ENCODE measurements around the gene GPR45.

The GPR45 gene

DNA sequence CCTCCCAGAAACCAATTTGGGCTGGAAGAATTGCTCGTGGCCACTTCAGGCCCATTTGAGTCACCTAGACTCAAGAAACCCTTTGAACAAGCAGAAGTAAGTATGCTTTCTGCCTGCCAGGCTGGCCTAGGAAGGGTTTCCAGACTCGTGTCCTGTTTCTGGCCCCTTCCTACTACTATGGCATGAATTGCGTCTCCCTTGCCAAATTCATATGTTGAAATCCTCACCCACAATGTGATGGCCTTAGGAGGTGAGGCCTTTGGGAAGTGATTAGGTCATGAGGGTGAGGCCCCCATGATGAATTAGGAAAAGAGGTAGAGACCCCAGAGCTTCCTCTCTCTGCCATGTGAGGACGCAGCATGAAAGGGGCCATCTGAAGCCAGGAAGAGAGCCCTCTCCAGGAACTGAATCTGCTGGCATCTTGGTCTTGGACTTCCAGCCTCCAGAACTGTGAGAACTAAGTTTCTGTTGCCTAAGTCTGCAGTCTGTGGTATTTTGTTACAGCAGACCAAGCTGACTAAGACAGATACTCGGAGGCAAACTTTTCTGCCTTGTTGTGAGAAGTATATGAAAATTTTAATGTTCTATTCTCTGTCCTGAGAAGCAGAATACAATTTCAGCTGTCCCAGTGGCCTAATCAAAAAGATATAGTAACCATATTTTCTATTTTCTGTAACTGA lies 13.1 kb downstream of the GPR45 start:
- DNase-seq (ENCODE audit: low read depth), result no peak

DNA sequence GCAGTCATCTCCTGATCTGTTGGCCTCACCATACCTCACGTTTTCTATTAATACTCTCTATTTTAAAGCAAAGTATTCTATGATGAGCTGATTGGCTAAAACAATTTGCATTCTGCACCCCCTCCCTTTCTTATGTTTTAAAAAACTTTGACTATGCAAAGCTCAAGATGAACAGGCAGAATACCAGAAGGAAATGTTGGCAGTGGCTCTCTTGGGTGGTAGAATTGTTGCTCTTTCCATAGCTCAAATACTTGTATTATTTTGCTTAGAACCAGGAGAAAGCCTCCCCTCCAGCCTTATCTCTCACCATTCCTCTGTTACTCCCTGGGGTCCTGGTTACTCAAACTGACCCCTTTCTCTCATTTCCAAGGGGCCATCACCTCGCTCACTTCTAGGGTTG lies 14.4 kb downstream of the GPR45 start:
- DNase-seq (ENCODE audit: low read depth), result no peak

DNA sequence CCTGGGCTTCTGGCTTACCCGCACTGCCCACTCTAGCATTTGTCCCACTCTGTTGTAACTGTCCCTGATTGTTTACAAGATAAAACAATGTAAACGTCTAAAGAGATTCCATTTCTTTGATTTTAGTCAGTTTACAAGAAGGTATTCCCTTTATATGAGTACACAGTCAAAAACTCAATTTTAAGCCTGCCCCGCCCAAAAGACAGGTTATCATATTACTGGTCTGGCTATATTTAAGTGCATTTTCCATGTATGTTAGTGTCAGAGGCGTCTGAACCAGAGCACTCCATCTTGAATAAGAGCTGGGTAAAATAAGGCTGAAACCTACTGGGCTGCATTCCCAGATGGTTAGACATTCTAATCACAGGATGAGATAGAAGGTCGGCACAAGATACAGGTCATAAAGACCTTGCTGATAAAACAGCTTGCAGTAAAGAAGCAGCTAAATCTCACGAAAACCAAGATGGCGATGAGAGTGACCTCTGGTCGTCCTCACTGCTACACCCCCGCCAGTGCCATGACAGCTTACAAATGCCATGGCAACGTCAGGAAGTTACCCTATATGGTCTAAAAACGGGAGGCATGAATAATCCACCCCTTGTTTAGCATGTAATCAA lies 15.0 kb downstream of the GPR45 start:
- no peak for DNase-seq (ENCODE audit: low read depth)

DNA sequence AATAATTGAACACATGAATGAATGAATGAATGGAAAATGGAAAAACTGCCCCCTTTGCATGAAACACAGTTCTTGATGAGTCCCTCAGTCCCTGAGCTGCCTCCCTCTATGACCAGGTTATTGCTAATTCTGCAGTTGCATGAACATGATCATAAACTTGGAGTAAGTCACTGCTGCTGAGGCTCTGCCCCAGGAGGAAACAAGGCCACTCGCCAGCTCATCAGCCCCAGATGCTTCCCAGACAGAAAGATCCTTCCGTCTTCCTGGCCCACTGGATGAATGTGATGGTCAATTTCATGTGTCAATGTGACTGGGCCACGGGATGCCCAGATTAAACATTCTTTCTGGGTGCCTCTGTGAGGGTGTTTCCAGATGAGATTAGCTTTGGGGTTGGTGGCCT lies 16.4 kb downstream of the GPR45 start:
- no peak for DNase-seq (ENCODE audit: low read depth)

DNA sequence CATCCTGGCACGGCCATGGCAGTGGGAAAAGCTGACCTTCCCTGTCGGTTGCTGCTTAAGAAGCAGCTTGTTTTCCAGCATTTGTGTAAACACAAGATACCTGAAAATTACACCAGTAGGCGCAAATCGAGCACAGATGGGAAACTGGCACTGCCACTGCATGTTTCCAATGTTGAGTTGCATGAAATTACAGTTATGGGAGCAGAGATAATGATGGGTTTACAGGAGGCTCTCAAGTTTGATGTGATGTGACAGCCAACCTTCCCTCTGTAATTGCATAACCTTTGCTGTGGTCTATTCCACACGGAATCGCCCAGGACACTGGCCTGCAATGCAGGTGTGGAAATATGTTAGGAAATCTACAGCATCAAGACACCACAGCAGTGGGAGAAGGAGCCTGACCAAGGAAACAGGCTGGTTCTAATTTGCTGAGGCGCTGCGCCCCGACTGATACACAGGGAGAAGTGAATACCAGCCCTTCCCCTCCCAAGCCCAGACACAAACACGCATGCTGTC lies 17.4 kb downstream of the GPR45 start:
- no peak for DNase-seq (ENCODE audit: low read depth)

DNA sequence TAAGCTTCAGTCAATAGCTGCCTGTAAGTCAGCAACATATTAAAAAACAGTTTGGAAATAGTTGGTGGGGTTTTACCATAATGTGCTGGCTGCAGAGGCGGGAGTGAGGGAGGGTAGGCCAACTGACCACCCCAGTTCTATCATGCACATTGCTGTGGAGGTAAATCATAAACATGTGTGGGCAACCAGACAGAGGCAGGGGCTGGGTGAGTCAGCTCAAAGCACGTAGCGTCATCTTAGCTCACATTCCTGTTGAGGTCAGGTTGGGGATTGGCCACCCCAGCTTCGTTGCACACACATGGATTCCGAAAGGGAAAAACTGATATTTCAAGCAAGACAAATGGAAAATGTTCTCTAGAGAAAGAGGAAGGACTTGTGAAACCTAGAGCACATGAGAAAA lies 19.5 kb downstream of the GPR45 start:
- DNase-seq (ENCODE audit: low read depth), result no peak

DNA sequence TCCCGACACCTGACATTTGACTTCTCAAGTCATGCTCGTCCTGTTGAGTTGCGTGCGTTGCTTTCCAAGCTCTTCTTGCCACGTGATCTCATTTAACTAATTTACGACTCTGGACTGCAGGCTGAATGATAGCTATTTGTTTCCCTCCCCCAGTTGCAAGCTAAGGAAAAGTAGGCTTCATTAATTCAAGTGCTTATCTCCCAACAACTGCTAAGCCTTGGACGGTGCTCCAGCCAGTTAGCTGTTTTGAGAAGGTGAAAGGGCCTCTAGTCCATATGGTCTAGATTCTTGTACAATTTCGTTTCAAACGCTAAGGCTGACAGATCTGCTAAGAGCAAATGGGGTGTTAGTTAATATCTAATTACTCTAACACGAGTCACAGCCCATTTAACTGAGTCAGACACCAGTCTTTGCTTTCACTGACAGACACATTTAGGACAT lies 21.1 kb downstream of the GPR45 start:
- DNase-seq (ENCODE audit: low read depth), result no peak

DNA sequence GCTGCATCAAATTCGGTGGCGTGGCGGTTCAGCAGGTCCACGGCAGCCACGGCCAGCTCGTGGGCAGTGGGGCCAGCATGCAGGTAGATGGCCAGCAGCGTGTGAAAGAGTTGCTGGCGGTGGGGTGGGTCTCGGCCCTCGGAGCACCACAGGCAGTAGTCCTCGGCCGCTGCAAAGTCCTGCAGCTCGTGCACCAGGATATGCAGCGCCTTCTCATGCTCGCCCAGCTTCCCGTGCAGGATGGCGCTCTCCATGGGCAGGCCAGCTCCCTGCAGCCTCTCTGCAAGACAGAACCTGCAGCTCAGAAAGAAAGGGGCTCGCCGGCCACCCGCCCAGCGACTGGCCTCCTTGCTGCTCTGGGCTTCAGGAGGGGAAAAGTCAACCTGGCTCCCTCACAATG lies 27.9 kb downstream of the GPR45 start:
- no peak for DNase-seq (ENCODE audit: low read depth)

DNA sequence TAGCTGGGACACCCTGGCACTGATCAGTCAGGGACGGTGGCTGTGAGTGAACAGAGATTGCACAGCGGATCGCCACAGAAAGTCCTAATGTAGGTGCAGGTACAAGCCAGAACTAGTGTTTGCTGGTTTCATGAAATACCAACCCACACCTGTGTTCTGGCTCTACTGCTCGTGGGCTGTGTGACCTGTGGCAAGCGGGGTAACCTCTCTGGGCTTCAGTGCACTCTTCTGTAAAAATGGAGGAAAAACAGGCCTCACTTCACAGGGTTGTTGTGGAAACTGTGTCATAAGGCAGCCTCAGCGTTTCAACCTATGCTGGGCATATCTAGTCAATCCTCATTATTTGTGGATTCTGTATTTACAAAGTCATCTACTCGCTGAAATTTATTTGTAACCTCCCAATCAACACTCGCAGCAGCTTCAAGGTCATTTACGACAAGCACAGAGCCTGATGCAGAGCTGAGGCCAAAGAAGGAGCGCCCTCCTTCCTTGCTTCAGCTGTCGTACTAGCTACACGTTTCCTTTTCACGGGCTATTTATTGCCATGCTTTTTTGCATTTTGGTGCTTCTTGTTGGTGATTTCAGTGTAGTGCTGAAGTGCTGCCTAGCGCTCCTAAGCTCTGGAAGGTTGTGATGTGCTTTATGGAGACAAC lies 30.0 kb downstream of the GPR45 start:
- DNase-seq (ENCODE audit: low read depth), result no peak

DNA sequence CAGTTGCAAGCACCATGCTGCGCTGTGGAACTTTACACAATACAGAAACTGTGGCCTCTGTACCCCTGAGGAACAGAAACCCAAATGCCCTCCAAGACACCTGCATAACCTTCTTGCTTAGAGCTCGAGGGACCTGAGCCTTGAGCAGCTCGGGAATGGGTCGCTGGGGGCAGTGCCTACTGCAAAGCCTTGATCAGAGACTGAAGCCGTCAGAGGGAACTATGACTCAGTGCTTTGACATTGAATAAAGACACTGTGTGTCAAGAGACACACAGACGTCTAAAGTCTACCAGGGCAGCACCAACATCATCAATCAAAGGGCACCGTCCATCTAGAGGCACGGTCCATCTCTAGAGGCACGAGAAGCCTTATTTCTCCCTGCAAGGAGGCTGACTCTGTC lies 30.6 kb downstream of the GPR45 start:
- DNase-seq (ENCODE audit: low read depth), result no peak

DNA sequence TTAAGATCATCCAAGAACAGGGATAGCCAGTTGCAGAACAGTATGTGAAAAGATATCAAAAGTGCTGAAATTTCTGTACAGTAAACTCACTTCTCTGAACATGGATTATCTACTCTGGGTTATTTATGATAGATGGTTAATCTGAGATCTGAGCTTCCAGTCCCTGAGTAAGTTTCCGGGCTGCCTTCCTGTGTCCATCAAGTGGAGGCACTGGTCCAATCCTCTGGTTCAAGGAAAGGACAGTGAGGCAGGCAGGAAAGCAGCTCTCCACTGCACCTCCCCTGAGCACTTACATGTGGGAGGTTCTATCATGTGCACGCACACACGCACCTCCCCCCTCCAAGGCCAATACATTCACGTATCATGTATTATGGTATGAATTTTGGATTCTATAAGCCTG lies 32.5 kb downstream of the GPR45 start:
- DNase-seq (ENCODE audit: low read depth), result no peak

DNA sequence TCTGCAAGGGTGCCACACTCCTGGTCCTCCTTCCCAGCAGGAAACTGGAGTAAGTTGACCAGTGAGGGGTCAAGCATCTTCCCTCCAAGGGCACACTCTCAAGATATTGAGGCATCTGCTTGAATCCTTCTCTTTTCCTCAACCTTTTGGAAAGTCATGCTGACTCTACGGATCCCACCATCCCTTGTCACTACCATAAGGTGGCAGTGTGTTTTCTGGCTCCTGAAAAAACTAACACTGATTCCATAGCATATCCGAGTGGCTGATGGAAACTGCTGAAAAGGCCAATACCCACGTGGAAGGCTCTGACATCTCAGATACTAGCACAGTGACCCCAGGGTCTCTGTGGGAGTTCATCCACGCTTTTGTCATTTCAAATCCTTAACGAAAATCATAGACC lies 37.1 kb downstream of the GPR45 start:
- no peak for DNase-seq (ENCODE audit: low read depth)

DNA sequence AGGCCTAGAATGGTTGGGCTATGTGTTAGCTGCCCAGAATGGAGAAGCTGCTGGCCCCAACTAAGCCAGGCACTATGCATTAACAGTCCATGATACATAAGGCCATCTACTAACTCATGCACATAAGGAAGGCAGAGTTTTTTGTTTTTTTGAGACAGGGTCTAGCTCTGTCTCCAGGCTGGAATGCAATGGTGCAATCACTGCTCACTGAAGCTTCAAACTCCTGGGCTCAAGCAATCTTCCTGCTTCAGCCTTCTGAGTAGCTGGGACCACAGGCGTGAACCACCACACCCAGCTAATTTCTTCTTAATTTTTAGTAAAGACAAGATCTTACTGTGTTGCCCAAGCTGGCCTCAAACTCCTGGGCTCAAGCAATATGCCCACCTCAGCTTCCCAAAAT lies 37.6 kb downstream of the GPR45 start:
- DNase-seq (ENCODE audit: low read depth), result no peak

DNA sequence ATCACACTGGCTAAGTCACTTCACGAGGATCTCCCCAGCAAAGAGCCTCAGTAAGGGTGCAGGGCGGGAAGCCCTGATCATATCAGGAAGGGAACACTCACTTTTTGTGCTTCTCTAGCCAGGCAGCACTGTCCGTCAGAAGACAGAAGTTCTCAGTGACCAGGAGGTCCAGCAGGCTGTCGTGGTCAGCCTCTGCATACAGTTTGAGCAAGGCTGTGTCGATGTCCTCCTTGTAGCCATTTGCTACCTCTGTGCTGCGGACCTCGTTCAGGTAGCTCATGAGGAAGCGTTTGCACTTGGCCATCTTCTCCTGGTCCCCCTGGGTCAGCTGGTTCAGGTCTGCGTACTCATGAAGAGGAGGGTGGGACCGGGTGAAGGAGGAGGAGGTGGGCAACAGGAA lies 38.7 kb downstream of the GPR45 start:
- no peak for DNase-seq (ENCODE audit: low read depth)

DNA sequence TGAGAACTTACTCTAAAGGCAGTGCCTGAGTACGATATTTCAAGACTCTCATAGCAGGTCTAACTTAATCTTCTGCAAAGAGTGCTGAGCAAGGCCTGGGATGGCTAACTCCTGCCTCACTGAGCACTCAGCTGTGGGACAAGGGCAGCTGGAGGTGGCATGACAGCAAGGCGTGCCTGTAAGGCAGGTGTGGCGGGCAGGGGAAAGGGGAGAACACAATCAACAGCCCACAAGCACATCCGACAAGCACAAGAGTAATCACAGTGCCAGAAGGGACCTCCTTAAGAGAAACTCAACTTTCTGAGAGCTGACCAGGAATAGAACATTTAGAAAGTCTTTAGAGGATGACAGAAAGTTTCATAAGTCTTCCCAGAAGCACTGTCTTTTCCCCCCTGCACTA lies 42.0 kb downstream of the GPR45 start:
- DNase-seq (ENCODE audit: low read depth), result no peak

DNA sequence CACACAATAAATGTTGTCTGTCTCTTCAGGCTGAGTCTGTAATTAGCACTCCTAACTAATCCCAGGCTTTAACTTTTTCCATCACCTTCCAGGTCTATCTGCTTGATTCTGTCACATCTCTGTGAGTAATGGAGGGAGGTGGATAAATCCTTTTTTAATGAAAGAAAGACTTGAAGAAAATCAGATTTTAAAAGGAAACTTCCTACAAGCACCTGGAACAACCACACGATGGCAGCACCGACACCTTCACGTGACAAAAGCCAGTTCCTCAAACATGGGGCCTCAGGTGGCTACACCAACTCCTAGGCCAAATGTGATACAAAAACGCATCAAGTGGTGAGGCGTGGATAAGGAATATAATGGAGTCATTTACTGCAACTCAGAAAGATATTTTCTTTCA lies 46.1 kb downstream of the GPR45 start:
- peak; percentile 2 for DNase-seq (ENCODE audit: low read depth)

DNA sequence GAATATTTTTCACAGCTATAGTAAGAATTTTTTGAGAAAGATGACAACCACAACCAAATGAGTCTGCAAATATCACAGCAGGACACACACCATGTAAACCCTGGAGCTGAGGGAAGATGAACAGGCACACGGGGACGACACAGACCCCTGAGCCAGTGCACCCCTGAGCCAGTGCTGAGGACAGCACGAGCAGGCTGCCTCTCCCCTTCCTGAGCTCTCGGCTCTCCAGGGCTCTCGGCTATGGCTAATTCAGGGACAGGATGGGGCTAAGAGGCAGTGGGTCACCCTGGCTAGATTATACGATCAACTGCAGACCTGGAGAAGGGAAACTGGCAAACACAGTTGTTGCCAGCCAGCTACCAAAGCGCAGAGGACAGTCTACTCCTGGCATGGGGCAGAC lies 46.6 kb downstream of the GPR45 start:
- no peak for DNase-seq (ENCODE audit: low read depth)

DNA sequence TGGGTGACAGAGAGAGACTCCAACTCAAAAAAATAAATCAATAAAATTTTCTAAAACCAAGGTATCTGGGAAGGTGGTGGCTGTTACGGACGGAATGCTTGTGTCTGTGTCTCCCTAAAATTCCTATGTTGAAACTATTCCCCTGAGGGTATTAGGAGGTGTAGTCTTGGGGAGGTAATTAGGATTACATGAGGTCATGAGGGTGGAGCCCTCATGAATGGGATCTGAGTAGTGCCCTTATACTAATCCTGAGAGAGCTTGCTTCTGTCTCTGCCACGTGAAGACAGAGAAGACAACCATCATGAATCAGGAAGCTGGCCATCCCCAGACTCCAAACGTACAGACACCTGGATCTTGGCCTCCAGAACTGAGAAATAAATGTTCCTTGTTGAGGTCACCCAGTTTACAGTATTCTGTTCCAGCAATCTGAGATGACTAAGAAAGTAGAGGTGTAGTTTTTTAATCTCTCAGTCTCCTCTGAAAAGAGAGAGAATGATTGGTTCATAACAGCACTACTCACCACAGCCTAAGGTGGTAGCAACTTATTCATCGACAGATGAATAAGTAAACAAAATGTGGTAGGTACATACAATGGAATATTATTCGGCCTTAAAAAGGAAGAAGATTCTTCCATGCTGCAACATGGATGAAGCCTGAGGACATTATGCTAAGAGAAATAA lies 49.6 kb downstream of the GPR45 start:
- DNase-seq (ENCODE audit: low read depth), result no peak

DNA sequence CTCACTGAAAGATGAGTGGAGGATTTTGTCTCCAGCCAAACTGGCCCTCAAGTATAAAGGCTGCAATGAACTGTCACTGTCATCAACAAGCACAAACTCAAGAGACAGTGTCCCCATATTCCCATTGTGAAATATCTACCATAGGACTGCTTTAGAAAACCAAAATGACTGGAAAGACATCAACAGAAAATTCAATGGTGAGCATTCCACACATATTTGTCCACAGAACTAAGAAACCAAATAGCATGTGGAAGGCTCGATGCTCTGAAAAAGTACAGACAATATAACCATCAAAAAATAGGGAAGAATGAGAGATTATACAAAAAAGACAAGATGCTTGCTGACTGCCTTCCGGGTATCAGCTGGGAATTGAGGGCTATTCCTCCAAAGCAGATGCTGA lies 50.4 kb downstream of the GPR45 start:
- DNase-seq (ENCODE audit: low read depth), result no peak

All from activated T-cell treated with anti-CD3 and anti-CD28 coated beads for 24 hours (primary cell).